AG08396 (cell line): ENCODE measurements around the gene HOXD1.
A peak's percentile ranks its signal among the peaks of the same experiment; 100 is the strongest.

Source experiments
- DNase-seq: peaks from one replicate; pipeline ENCODE4 v3.0.0; 2012; ENCODE audit warnings: low spot score, mixed read lengths

Gene HOXD1

GRCh38 chr2:176187899-176188773 is at the start of gene HOXD1:
Gene HOXD1 (plus strand): TSS chr2:176188668. CDS start chr2:176188802, 134 bp downstream.
- DNase-seq, result peak; percentile 76

DNA sequence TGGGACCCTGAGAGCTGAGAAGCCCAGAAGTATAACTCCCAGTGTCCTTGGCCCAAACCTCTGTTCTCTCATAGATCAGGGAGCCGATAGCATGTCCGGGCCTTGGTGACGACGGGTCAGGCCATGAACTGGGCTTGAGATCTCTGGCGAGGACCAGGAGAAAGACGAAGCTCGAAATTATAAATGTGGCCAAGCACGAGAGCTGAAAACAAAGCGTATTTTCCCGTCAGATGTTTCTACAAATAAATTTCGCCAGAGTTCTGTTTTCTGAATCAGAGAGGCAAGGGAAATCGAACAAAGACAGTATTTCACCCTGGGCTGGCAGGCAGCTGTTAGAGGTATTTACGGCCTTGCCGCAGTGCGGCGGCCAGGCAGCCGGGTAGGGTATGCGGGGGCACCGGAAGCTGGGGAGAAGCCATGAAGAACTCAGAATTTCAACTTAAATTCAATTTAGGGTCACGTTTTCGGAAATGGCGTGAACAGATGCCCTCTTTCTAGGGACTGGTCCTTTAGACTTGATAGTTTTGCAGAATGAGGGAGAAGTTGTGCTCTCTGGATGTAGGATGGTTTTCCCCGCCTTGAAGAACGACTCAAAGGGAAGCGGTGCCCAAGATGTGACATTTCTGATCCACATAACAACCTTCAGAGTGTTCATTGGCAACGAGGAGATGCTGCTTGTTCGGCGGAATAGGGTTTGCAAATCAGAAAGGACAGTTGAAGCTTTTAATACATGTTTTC is 49.4 kb upstream of the HOXD1 start:
- no peak for DNase-seq

DNA sequence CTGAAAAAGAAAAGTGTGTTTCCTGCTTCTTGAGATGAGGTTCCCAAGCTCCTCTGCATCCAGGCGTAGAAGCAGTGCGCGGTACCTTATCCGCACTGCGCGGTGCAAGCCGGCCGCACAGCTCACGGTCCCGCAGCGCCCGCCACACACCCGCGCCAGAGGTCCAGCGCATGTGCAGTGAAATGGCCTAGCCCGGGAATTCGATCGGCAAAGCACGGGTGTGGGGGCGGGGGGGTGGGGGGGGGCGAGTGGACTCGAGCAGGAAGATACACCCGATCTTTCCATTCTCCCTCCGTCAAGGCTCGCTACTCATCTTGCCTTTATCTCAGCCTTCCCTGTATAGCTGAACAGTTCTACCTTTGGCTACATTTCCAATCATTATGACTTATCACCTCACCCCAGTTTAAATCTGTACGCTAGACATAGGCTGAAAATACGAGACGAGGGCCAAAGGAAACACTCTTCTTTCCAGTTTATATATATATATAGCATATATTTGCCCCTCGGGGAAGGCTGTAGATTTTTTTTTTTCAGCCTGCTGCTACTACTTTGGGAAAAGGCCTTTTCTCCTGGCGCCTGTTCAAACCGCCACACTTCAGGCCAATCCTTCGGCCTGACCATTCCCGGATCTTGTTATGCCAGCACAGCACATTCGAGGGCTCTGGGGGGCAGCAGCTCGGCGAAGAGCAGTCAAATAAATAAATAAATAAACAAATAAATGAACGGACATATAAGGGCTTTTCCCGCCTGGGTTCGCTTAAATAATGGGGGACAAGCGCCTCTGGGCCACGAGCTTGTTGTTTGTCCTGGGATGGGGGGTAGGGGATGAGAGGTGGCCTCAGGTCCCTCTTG is 48.6 kb upstream of the HOXD1 start:
- DNase-seq, result no peak

- peak; percentile 94 for DNase-seq
Measured at GRCh38 chr2:176140513-176141317, 47.8 kb upstream of the HOXD1 start.

DNA sequence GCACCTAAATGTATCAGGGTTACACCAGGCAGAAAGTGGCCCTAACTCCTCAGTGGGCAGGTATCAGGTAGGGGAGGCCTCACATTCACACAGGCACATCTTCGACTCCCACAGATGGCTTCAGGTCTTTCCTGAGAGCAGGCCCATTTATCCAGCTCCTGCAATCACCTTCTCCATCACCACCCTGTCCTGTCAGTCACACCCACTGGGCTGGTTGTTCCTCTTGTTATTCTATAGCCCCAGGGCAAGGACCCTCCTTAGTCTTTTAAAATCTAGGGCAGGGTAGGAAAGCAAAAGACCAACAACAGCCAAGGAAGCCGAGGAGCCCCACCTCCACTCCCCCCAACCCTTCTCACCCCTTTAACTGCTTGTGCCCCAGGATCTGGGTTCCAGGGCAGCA is 46.2 kb upstream of the HOXD1 start:
- DNase-seq, result no peak

- no peak for DNase-seq
Measured at GRCh38 chr2:176145085-176145969, 43.1 kb upstream of the HOXD1 start.

DNA sequence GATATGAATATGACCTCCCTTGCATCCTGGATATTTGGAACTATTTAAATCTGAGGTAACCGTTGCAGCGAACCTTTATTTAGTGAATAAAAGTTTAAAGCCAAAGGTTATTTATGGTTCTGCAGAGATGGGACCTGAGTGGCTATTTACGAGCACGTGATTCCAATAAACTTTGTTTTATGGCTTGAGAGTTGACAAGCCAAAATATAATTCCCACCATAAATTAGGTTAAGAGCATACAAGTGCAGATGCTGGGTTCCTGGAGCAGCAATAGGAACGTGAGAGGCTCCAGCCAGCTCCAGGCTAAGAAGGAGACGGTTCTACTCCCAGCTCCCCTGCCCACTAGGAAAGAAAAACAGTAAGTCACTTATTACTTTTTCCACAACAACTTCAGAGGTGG is 42.4 kb upstream of the HOXD1 start:
- DNase-seq, result no peak

- DNase-seq, result no peak
Measured at GRCh38 chr2:176146645-176147044, 41.8 kb upstream of the HOXD1 start.

DNA sequence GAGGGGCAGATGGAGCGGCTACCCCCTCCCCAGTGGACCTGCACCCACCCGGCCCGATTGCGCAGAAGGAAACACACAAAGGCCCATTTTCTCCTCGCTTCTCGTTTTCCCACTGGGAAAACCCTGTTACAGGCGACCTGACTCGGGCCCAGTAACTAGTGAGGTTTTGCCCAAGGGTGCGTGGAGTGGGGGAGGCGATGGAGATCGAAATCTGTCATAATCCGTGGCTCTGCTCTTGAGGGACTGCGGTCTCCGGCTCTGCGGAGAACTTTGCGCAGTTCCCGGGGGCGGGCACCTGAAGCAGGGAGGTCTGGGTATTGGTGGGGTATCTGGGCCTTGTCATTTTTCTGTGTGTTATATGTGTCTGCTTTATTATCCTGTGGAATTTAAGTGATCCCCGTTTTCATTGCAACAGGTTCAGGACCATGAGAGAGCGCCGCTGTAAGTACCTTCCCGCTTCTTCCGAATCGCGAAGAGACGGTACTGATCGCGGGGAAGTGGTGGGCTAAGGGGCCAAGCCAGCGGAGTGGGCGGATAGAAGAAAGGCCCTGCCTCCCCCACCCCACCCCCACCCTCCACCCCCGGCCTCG is 41.2 kb upstream of the HOXD1 start:
- DNase-seq, result no peak

GRCh38 chr2:176147800-176148496 is 40.5 kb upstream of the HOXD1 start:
- no peak for DNase-seq

DNA sequence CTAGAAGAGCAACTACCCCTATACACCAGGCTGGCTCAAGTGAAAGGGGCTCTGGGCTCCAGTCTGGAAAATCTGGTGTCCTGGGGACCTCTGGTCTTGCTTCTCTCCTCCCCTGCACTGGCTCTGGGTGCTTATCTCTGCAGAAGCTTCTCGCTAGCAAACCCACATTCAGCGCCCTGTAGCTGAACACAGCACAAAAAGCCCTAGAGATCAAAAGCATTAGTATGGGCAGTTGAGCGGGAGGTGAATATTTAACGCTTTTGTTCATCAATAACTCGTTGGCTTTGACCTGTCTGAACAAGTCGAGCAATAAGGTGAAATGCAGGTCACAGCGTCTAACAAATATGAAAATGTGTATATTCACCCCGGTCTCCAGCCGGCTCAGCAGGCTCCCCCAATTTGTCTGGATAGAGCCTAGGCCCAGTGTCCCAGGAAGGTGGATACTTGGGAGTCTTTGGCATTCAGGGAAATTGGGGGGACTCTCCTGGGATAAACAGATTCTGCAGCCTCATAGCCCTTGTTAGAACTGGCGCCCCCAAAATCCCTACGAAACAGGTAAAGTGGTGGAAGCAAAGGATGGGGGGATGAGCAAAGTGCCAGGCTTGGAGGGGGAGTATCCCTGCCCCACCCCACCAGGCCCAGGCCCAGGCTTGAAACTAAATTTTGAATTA is 39.6 kb upstream of the HOXD1 start:
- no peak for DNase-seq

GRCh38 chr2:176149481-176149938 is 39.0 kb upstream of the HOXD1 start:
- no peak for DNase-seq

- DNase-seq, result no peak
Measured at GRCh38 chr2:176149939-176150583, 38.4 kb upstream of the HOXD1 start.

GRCh38 chr2:176150584-176151441 is 37.7 kb upstream of the HOXD1 start:
- no peak for DNase-seq

DNA sequence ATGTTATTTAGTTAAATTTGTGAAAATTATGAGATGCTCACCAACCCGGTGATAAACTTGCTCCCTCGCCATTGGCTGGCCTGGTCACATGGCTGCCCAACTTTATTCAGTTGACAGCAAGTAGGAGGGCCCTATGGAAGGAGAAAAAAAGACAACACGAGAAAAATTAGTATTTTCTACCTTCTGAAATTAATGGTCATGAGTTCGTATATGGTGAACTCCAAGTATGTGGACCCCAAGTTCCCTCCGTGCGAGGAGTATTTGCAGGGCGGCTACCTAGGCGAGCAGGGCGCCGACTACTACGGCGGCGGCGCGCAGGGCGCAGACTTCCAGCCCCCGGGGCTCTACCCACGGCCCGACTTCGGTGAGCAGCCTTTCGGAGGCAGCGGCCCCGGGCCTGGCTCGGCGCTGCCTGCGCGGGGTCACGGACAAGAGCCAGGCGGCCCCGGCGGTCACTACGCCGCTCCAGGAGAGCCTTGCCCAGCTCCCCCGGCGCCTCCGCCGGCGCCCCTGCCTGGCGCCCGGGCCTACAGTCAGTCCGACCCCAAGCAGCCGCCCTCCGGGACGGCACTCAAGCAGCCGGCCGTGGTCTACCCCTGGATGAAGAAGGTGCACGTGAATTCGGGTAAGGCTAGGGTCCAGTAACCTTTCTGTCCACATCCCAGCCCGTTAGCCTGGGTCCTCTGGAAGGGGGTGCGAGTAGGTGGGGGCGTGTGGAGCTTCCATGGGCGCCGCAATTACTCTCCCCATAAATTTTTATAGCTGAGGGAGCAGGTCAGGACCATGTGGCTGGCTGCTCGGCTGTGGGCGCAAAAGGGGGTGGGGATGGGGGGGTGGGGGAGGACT is 36.8 kb upstream of the HOXD1 start, which contains the start of gene HOXD4:
Gene HOXD4 (plus strand): TSS at position 109 of the 846 bp plus-strand sequence. CDS start 84 bp downstream, at position 193.
- DNase-seq, result no peak
